ENCODE data around the gene RC3H2.
"Not testable (repeated sequence)": the region's sequence is repeated elsewhere in the genome, so short reads cannot be mapped to it uniquely, and the experiment has no call there.

Gene RC3H2

GRCh38 chr9:122846371-122846940 is 58.7 kb downstream of the RC3H2 start:
- no peak for DNase-seq (ENCODE audit: low read depth)

DNA sequence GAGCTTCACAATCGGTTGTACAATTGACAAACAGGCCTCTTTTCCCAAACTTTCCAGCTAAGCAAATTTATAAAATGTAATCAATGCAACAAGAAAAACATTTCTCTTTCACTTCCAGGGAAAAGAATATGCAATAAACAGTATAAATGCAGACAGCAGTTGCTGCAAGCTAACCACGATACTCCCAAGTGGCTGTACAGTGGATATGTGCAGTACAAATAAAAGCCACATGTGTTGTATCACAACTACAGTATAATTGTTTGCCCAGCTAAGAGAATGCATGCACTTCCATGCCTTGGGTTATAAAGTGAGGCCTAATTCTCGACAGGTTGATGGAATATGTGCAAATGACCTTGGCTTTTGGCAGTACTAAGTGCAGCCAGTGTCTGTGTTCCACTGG is 60.0 kb downstream of the RC3H2 start:
- DNase-seq (ENCODE audit: low read depth): no peak

- DNase-seq (ENCODE audit: low read depth): no peak
Measured at GRCh38 chr9:122844137-122844536, 61.0 kb downstream of the RC3H2 start.

- DNase-seq (ENCODE audit: low read depth): no peak
Measured at GRCh38 chr9:122841501-122841900, 63.7 kb downstream of the RC3H2 start.

DNA sequence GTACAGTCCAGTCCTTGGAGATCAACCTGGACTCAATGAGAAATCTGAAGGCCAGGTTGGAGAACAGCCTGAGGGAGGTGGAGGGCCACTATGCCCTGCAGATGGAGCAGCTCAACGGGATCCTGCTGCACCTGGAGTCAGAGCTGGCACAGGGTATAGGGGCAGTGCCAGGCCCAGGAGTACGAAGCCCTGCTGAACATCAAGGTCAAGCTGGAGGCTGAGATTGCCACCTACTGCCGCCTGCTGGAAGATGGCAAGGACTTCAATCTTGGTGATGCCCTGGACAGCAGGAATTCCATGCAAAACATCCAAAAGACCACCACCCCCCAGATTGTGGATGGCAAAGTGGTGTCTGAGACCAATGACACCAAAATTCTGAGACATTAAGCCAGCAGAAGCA is 66.7 kb downstream of the RC3H2 start:
- DNase-seq (ENCODE audit: low read depth): not testable (repeated sequence)

GRCh38 chr9:122837266-122837850 is 67.8 kb downstream of the RC3H2 start:
- no peak for DNase-seq (ENCODE audit: low read depth)

DNA sequence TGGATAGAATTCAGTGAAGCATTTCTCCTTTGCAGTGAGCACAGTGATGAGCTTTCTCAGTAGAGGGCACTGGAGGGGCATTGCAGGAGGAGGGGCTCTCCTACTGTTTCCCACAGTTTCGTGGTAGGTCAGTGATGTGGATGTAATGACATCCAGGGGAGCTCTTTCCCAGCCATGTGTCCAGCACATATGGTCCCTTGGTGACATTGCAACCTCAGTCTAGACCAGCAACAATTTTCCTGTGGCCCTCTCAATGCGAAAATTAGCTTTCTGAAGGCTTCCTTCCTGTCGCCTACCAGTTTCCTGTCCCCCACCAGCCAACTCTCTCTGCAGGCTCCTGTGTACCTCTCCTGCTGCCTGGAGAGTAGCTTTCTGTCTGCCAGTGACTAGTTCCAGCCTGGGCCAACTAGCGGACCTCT is 69.8 kb downstream of the RC3H2 start:
- DNase-seq (ENCODE audit: low read depth): no peak

DNA sequence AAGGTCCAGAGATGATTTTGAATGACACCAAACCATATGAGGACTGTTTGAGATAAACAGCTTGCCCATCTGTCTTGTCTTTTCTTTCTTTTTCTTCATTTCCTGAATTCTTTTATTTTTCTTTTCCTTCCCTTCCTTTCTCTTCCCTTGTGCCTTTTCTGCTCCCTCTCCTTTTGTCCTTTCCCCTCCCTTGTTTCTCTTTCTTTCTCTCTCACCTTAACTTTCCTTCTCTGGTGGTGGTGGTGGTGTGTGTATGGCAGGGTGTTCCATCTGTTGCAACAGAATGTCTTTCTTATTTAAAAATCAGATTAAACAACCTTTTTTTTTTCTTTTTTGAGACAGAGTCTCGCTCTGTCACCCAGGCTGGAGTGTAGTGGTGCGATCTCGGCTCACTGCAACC is 73.0 kb downstream of the RC3H2 start:
- DNase-seq (ENCODE audit: low read depth): no peak

DNA sequence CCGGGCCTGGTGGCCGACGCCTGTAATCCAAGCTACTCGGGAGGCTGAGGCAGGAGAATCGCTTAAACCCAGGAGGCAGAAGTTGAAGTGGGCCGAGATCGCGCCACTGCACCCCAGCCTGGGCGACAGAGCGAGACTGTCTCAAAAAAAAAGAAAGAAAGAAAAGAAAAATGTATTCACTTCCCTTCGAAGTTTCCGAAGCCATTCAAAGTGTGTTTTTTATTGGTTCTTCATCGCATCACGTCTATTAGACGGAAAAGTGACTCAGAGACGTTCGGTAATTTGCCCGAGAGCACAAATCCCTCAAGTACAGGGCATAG is 76.2 kb downstream of the RC3H2 start:
- not testable (repeated sequence) for DNase-seq (ENCODE audit: low read depth)

DNA sequence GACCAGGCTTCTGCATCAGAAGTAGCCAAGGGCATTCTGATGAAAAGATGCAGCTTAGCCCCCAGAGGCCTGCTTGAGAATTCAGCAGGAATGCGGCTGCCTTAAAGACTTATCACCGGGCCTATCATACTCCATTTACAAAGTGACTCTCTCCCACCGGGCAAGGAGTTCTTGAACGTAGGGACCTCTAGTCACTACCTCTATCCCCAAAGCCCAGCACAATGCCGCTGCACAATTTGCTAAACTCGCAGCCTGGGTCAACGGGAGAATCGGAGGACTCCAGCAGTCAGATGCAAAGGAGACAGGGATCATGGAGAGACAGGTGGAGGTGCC is 77.4 kb downstream of the RC3H2 start:
- DNase-seq (ENCODE audit: low read depth): no peak

DNA sequence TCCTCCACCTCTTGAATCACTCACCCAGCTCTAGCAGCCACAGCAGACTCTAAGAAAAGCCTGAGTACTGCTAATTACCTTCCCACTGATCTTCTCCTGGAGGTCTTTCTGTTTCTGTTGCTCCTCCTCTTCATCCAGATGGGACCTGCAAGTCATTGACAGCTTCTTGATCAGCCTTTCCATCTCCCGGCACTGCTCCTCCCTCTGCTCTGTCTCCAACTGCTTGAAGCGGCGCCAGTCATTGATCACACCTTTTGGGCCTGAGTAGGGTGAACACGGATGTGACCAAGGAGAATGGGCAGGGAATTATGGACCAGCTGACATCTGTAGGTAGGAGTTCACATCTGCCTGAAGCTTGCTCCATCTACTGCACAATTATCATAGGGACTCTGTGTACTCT is 82.2 kb downstream of the RC3H2 start:
- no peak for DNase-seq (ENCODE audit: low read depth)

GRCh38 chr9:122822056-122822455 is 83.1 kb downstream of the RC3H2 start:
- DNase-seq (ENCODE audit: low read depth): no peak

GRCh38 chr9:122821278-122821943 is 83.7 kb downstream of the RC3H2 start:
- peak; percentile 13 for DNase-seq (ENCODE audit: low read depth)

GRCh38 chr9:122820490-122820845 is 84.7 kb downstream of the RC3H2 start:
- DNase-seq (ENCODE audit: low read depth): no peak

GRCh38 chr9:122819791-122820489 is 85.2 kb downstream of the RC3H2 start:
- no peak for DNase-seq (ENCODE audit: low read depth)

DNA sequence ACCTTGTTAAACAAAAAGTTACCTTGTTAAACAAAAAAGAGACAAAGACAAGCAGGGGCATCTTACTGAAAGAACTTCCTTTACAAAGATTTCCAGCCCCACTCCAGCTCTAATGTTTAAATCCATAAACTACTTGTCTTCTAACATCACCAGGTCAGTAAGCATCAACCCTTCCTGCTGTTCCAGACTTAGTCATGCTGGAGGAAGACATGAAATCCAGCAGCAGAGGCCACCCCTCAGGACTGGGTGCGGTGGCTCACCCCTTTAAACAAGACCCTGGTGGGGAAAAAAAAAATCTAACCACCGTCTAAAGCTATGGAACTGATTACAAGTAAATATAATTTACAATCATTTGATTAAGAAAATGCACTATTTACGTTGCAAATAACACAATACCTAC is 85.8 kb downstream of the RC3H2 start:
- DNase-seq (ENCODE audit: low read depth): no peak

DNA sequence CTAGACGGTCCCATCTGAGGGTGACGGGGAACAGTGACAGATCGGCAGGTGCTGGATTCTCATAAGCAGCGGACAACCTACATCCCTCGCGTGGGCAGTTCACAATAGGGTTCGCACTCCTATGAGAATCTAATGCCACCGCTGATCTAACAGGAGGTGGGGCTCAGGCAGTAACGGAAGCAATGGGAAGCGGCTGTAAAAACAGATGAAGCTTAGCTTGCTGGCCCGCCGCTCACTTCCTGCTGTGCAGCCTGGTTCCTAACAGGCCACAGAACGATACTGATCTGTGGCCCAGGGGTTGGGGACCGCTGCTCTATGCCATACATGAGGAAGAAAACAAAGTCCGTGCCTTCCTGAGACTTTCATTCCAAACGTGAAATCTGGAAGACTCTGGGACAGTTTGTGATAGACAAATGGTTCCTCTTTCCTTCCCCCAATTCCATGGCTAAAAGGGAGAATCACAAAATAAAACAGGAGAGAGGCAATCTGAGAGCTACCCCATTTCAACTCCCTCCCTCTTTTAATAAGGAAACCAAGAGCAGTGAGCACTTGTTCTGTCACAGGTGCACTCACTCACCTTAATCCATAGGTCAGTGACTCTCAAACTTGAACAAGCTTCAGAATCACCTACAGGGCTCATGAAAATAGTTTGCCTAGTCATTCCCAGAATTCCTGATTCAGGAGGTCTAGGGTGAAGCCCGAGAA is 88.8 kb downstream of the RC3H2 start:
- DNase-seq (ENCODE audit: low read depth): no peak

DNA sequence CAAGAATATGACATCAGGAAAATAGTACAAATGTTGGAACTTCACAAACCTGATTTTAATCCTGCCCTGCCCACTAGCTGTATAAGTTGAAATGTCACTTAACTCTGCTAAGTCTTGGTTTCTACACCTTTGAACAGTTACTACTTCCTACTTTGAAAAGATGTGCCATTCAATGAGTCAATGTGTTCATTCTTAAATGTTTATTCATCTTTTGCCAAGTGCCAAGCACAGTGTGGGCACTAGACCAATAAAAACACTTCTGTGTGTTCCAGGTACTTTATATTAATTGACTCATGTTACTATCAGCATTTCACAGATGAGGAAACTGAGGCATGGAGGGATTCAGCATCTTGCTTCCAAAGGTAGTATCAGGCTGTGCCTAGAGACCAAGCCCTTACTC is 89.6 kb downstream of the RC3H2 start:
- DNase-seq (ENCODE audit: low read depth): no peak

DNA sequence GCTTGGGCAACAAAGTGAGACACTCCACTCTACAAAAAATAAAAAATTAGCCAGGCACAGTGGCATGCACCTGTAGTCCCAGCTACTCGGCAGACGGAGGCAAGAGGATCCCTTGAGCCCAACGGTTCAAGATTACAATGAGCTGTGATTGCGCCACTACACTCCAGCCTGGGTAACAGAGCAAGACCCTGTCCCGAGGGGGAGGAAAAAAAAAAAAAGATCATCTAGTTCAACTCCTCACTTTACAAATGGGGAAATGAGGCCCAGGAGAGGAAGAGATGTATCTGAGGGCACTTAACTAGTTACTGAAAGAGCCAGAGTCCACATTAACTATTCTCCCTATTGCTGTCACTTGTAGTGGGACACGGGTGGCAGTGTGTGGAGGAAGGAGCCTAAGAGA is 90.6 kb downstream of the RC3H2 start:
- DNase-seq (ENCODE audit: low read depth): no peak

DNA sequence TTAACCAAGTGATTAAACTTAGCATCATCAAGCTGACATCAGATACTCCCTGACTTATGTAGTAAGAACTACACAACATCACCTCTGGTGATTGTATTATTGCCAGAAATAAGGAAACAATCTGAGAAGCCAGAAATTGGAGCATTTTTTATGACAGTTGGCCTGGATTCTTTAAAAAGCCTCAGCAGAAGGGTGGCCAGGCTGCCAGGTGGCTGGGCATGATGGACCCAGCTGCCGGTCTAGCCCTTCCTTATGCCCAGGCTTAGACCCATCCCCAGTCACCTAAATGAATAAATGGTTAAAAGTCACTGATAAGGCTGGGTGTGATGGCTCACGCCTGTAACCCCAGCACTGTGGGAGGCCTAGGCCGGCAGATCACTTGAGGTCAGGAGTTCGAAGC is 92.4 kb downstream of the RC3H2 start:
- DNase-seq (ENCODE audit: low read depth): no peak

- peak; percentile 38 for DNase-seq (ENCODE audit: low read depth)
Measured at GRCh38 chr9:122810306-122810946, 94.7 kb downstream of the RC3H2 start.

- DNase-seq (ENCODE audit: low read depth): not testable (repeated sequence)
Measured at GRCh38 chr9:122809261-122809660, 95.9 kb downstream of the RC3H2 start.
